Upper lobe of left lung (tissue), 6 donors: ENCODE measurements around the gene ST14. TPM values are rescaled to one million over a fixed set of nuclear protein-coding genes. Genes with fewer than 3 reads are reported as not detected.

Source experiments
- ATAC-seq, 2 donors: fragments of 200-7000 bp; cut with Tn5 transposase; one replicate each; pipeline ENCODE4 v1.9.1; 2022; ENCODE audit warnings: mild to moderate bottlenecking in 2 of 2, moderate library complexity in 2 of 2; ENCODE audit not compliant: low FRiP score in 2 of 2
- DNase-seq, 2 donors: peaks; one replicate each; pipeline ENCODE4 v3.0.0-alpha.2; 2019 to 2020
- H3K27ac ChIP-seq, 4 donors: fragments of 200-600 bp; sonication (generic); one replicate each; pipeline ENCODE4 v1.5.1; 2016 to 2019
- H3K27me3 ChIP-seq, 4 donors: fragments of 200-600 bp; sonication (generic); one replicate each; pipeline ENCODE4 v1.5.1; 2017 to 2019
- H3K36me3 ChIP-seq, 4 donors: fragments of 200-600 bp; sonication (generic); one replicate each; pipeline ENCODE4 v1.5.1; 2016 to 2019
- H3K4me1 ChIP-seq, 4 donors: fragments of 200-600 bp; sonication (generic); one replicate each; pipeline ENCODE4 v1.5.1; 2018 to 2019
- H3K4me3 ChIP-seq, 4 donors: fragments of 200-600 bp; sonication (generic); one replicate each; pipeline ENCODE4 v1.5.1; 2017 to 2019; ENCODE audit warnings: mild to moderate bottlenecking in 2 of 4, moderate library complexity in 1 of 4
- H3K9me3 ChIP-seq, 4 donors: fragments of 200-600 bp; sonication (generic); one replicate each; pipeline ENCODE4 v1.5.1; 2018 to 2019
- CTCF ChIP-seq, 6 experiments: fragments of 450-650 bp in 4 of 6; fragments of 200-600 bp in 2 of 6; sonication (generic) in 2 of 6; IDR thresholded peaks; one replicate each; pipeline ENCODE4 v1.5.1; 2016 to 2019; ENCODE audit warnings: antibody characterized with exemption in 6 of 6
- EP300 ChIP-seq, 4 donors: sonication (generic); formaldehyde crosslinking; IDR thresholded peaks; one replicate each; pipeline ENCODE4 v1.5.1; 2017; ENCODE audit warnings: antibody characterized with exemption in 4 of 4, control low read depth in 2 of 4
- POLR2A ChIP-seq, 4 donors: fragments of 450-650 bp; IDR thresholded peaks; one replicate each; pipeline ENCODE4 v1.5.1; 2016 to 2017; ENCODE audit warnings: antibody characterized with exemption in 4 of 4, mild to moderate bottlenecking in 2 of 4
- POLR2AphosphoS5 ChIP-seq, 2 donors: sonication (generic); formaldehyde crosslinking; IDR thresholded peaks; one replicate each; pipeline ENCODE4 v1.5.1; 2017; ENCODE audit warnings: antibody characterized with exemption in 2 of 2
- WGBS, 2 donors: methylation state at CpG; one replicate each; pipeline ENCODE4 v1.1.5; 2017 to 2018; 5-methylcytosine and 5-hydroxymethylcytosine counted together
- total RNA-seq, 6 donors: library from RNA; depleted of rRNA in 4 of 6; stranded (reverse); fragments of >200 nt in 4 of 6; gene quantifications; one replicate each; pipeline versions ENCODE4 v1.1.0 to v1.2.1, GENCODE V29; 2016 to 2021
- donor health status: DM: no; HTN: no; CAD: no; lungs with moderate emphysema.
- donor health status: DM: no; HTN: yes; CAD: no; lungs with severe emphysema.

The ST14 gene
- total RNA-seq, 6 donors from 2014 or later: 49.2 to 105 (median 72.1) TPM

DNA sequence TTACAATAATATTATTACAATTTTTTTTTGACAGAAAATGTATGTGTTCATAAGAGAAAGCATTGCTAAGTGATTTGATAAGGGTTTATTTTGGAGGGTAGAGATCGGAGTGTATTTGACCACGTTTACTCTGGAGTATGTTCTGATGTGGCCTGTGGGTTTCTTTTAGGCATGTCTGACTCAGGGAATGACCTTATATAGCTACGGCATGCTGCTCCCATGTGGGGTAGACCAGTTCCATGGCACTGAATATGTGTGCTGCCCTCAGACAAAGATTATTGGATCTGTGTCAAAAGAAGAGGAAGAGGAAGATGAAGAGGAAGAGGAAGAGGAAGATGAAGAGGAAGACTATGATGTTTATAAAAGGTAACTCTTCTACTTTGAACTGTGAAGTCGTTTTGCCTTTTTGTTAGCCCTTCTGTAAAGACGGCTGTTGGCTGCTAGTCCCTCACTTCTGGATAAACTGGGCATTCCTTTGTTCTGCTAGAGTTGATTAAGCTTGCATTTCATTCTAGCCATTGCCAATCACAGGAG is 38.1 kb upstream of the ST14 start:
- Histone ChIP-seq H3K27ac (peak overlapping the region in 3 of 4 donors; percentile 10 to 80 (median 58)), H3K36me3 (peaks cover 0 to 40% (median 16%) of the 10 kb centered on the region in 4 donors)

DNA sequence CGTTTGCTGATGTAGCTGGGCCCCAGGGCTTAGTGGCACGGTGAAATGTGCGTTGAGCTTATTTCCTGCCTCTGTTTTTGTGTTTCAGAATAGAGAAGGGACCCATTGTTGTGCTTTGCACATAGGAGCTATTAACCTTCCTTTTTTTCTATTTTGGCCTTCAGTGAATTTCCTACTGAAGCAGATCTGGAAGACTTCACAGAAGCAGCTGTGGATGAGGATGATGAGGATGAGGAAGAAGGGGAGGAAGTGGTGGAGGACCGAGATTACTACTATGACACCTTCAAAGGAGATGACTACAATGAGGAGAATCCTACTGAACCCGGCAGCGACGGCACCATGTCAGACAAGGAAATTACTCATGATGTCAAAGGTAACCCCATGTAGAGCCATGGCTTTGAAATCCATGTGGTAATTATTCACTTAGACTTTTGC is 37.4 kb upstream of the ST14 start:
- 43 to 57% methylated on average over 7 of the region's 7 CpGs for WGBS, 2 donors
- Histone ChIP-seq H3K27me3 (no peaks in the 10 kb centered on the region), H3K27ac (peak overlapping the region in 3 of 4 donors; percentile 2 to 80 (median 58)), H3K9me3 (no peaks in the 10 kb centered on the region), H3K4me3 (no peak overlapping the region), H3K4me1 (peaks cover 43 to 54% (median 48%) of the 10 kb centered on the region in 4 donors), H3K36me3 (peaks cover under 1 to 41% (median 16%) of the 10 kb centered on the region in 4 donors)
- no peak for ATAC-seq
- DNase-seq: no peak
- TF ChIP-seq CTCF (IDR thresholded peaks at IDR 0.05): no peak
- no peak for TF ChIP-seq POLR2A (IDR thresholded peaks at IDR 0.05)
- TF ChIP-seq POLR2AphosphoS5 (IDR thresholded peaks at IDR 0.05): no peak
- no peak for TF ChIP-seq EP300 (IDR thresholded peaks at IDR 0.05)

More for the DNA sequence above, 38.1 kb upstream of the ST14 start:
- H3K4me3 ChIP-seq: no peak overlapping the region
- H3K4me1 ChIP-seq: peaks cover 41 to 54% (median 48%) of the 10 kb centered on the region in 4 donors
- H3K9me3 ChIP-seq: no peaks in the 10 kb centered on the region
- ATAC-seq: no peak
- TF ChIP-seq POLR2AphosphoS5 (IDR thresholded peaks at IDR 0.05): no peak
- TF ChIP-seq POLR2A (IDR thresholded peaks at IDR 0.05): no peak
- TF ChIP-seq CTCF (IDR thresholded peaks at IDR 0.05): no peak
- no peak for TF ChIP-seq EP300 (IDR thresholded peaks at IDR 0.05)
- no peaks in the 10 kb centered on the region for H3K27me3 ChIP-seq
- 64% methylated on average over 5 of the region's 5 CpGs for WGBS, 2 donors
- DNase-seq: no peak

- no peaks in the 10 kb centered on the region for H3K9me3 ChIP-seq
- no peaks in the 10 kb centered on the region for H3K27me3 ChIP-seq
- ATAC-seq: no peak
- H3K36me3 ChIP-seq: peaks cover 4 to 55% (median 24%) of the 10 kb centered on the region in 4 donors
- 92 to 93% methylated on average over 32 of the region's 32 CpGs for WGBS, 2 donors
- peak in 1 of 2 donors; percentile 78 for DNase-seq
- H3K4me3 ChIP-seq: no peak overlapping the region
- peaks cover 42 to 51% (median 45%) of the 10 kb centered on the region in 4 donors for H3K4me1 ChIP-seq
- peak overlapping the region; percentile 63 to 85 (median 81) for H3K27ac ChIP-seq
- TF ChIP-seq POLR2AphosphoS5 (IDR thresholded peaks at IDR 0.05) (no peak), POLR2A (IDR thresholded peaks at IDR 0.05) (no peak), EP300 (IDR thresholded peaks at IDR 0.05) (no peak), CTCF (IDR thresholded peaks at IDR 0.05) (no peak)
Measured at GRCh38 chr11:130123414-130124040, 36.1 kb upstream of the ST14 start.

- peak in 1 of 2 donors; percentile 93 for DNase-seq
- Histone ChIP-seq H3K4me1 (peaks cover 36 to 46% (median 40%) of the 10 kb centered on the region in 4 donors), H3K27ac (peak overlapping the region; percentile 63 to 85 (median 81)), H3K9me3 (no peaks in the 10 kb centered on the region), H3K36me3 (peaks cover 10 to 60% (median 29%) of the 10 kb centered on the region in 4 donors), H3K27me3 (no peaks in the 10 kb centered on the region), H3K4me3 (no peak overlapping the region)
- ATAC-seq: peak; percentile 95
- peak in 1 of 4 donors; percentile 31 for TF ChIP-seq POLR2A (IDR thresholded peaks at IDR 0.05)
- peak in 2 of 4 donors; percentile 80 to 96 for TF ChIP-seq EP300 (IDR thresholded peaks at IDR 0.05)
- peak; percentile 80 to 96 for TF ChIP-seq POLR2AphosphoS5 (IDR thresholded peaks at IDR 0.05)
- no peak for TF ChIP-seq CTCF (IDR thresholded peaks at IDR 0.05)
- WGBS, 2 donors: 19 to 54% methylated on average over 4 of the region's 4 CpGs
Measured at GRCh38 chr11:130124096-130124495, 35.5 kb upstream of the ST14 start.
